ENCODE results near the gene CCDC97. TPM values are rescaled to one million over a fixed set of nuclear protein-coding genes. Genes with fewer than 3 reads are reported as not detected.

Gene CCDC97
- total and polyA plus RNA-seq, 2 experiments from 2014 or later, result 15.1 to 24.4 TPM

DNA sequence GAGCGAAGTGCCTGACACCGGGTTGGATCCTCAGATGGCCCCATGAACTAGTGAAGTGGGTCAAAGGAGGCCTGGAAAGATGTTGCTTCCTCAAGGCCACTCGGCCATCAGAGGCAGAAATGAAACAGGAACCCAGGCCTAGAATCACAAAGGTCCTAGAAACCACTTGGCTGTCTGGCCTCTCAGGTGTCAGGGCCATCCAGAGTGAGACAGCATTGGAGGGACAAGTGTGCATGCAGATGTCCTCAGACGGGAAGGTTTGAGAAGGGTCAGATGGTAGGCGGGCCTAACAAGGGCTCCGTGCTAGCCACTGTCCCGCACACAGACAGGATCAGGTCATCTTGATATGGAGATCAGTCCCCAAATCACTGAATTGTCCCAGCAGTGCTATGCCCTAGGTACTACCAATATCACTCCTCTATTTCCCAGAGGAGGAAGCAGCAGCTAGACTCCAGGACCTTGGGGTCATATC lies 14.3 kb downstream of the CCDC97 start:
- DNase-seq (ENCODE audit: low spot score), result no peak
- Histone ChIP-seq H2AFZ (no peak overlapping the region), H3K9me2 (replicated peaks; ENCODE audit: insufficient read depth) (no peaks in the 10 kb centered on the region), H3K4me3 (no peak overlapping the region), H3K27me3 (no peaks in the 10 kb centered on the region), H3K9me3 (ENCODE audit: low read depth) (no peaks in the 10 kb centered on the region), H3K4me1 (ENCODE audit: insufficient read depth) (peaks cover 70% of the 10 kb centered on the region), H3K79me2 (no peaks in the 10 kb centered on the region), H3K36me3 (replicated peaks; ENCODE audit: insufficient read depth, low read depth) (no peaks in the 10 kb centered on the region), H3K4me2 (peak overlapping the region; percentile 82), H3K27ac (peak overlapping the region; percentile 100), H4K20me1 (ENCODE audit: insufficient read depth, poor library complexity, severe bottlenecking) (no peaks in the 10 kb centered on the region)
- 58% methylated on average over 7 of the region's 7 CpGs for WGBS (ENCODE audit: low lambda C conversion rate, missing lambda C conversion rate)
- TF ChIP-seq EZH2 (IDR thresholded peaks at IDR 0.05; ENCODE audit: borderline replicate concordance) (no peak), EZH2phosphoT487 (IDR thresholded peaks at IDR 0.05; ENCODE audit: low read depth, severe bottlenecking, unreplicated experiment) (no peak)
- TF ChIP-seq, protein P1, sequence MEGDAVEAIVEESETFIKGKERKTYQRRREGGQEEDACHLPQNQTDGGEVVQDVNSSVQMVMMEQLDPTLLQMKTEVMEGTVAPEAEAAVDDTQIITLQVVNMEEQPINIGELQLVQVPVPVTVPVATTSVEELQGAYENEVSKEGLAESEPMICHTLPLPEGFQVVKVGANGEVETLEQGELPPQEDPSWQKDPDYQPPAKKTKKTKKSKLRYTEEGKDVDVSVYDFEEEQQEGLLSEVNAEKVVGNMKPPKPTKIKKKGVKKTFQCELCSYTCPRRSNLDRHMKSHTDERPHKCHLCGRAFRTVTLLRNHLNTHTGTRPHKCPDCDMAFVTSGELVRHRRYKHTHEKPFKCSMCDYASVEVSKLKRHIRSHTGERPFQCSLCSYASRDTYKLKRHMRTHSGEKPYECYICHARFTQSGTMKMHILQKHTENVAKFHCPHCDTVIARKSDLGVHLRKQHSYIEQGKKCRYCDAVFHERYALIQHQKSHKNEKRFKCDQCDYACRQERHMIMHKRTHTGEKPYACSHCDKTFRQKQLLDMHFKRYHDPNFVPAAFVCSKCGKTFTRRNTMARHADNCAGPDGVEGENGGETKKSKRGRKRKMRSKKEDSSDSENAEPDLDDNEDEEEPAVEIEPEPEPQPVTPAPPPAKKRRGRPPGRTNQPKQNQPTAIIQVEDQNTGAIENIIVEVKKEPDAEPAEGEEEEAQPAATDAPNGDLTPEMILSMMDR (IDR thresholded peaks at IDR 0.05; ENCODE audit: poor library complexity), result no peak

DNA sequence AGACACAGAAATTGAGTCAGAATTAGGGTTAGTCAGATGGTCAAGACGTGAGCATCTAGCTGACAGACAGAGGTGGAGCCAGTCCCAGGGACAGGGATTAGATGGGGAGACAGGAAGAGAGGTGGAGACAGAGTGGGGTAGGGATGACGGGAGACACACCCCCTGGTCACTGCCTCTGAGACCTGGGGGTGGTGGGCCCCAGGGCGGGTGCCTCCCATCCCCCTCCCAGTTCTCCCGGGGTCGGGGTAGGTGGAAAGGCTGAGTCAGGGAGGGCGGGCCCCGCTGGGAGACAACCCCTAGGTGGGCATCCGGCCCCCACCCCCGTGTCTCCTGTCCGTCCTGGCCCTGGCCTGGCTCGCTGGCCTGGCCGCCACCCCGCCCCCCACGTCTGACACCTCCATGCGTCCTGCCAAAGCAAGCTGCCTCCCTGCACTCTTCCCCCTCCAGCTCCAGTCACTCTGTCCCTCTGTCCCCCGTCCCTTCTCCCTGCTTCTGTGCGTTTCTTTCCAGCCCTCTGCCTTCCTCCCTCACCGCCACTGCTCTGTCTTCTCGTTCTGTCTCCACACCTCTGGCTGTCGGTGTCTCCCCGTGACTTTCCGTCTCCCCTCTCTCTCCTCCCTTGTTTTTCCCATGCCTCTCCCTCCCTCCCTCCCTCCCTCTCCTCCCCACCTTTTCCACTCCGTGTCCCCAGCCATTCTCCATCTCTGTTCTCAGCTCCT lies 15.1 kb downstream of the CCDC97 start:
- peak; percentile 80 for DNase-seq (ENCODE audit: low spot score)
- H3K4me2 ChIP-seq, result peak overlapping the region; percentile 82

DNA sequence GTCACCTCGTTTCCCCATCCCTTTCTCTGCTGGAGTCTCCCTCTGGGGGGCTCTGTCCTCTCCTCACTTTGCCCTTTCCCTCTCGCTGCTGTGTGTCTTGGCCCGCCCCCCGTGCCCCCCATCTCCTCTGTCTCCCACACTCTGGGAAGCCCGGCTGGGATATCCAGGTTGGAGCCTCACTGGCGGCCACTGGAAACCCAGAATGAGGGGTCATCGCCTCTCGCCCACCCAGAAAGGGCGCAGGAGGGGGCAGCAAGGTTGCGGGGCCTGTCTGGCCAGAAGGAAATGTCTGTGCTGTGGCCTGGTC lies 15.6 kb downstream of the CCDC97 start:
- H3K4me2 ChIP-seq, result peak overlapping the region; percentile 82
- H3K4me1 ChIP-seq (ENCODE audit: insufficient read depth), result peaks cover 70% of the 10 kb centered on the region
- no peaks in the 10 kb centered on the region for H3K27me3 ChIP-seq
- H3K4me3 ChIP-seq, result peak overlapping the region; percentile 10
- no peak overlapping the region for H2AFZ ChIP-seq
- H4K20me1 ChIP-seq (ENCODE audit: insufficient read depth, poor library complexity, severe bottlenecking), result no peaks in the 10 kb centered on the region
- DNase-seq (ENCODE audit: low spot score), result no peak
- 4% methylated on average over 10 of the region's 10 CpGs for WGBS (ENCODE audit: low lambda C conversion rate, missing lambda C conversion rate)
- TF ChIP-seq EZH2phosphoT487 (IDR thresholded peaks at IDR 0.05; ENCODE audit: low read depth, severe bottlenecking, unreplicated experiment) (no peak), EZH2 (IDR thresholded peaks at IDR 0.05; ENCODE audit: borderline replicate concordance) (no peak)
- TF ChIP-seq, protein P1 (IDR thresholded peaks at IDR 0.05; ENCODE audit: poor library complexity), result no peak
- no peaks in the 10 kb centered on the region for H3K9me2 ChIP-seq (replicated peaks; ENCODE audit: insufficient read depth)
- H3K36me3 ChIP-seq (replicated peaks; ENCODE audit: insufficient read depth, low read depth), result no peaks in the 10 kb centered on the region
- H3K79me2 ChIP-seq, result no peaks in the 10 kb centered on the region
- H3K27ac ChIP-seq, result peak overlapping the region; percentile 100
- H3K9me3 ChIP-seq (ENCODE audit: low read depth), result no peaks in the 10 kb centered on the region

More for the DNA sequence above, 15.1 kb downstream of the CCDC97 start:
- peak overlapping the region; percentile 100 for H3K27ac ChIP-seq
- H3K9me3 ChIP-seq (ENCODE audit: low read depth), result no peaks in the 10 kb centered on the region
- TF ChIP-seq EZH2phosphoT487 (IDR thresholded peaks at IDR 0.05; ENCODE audit: low read depth, severe bottlenecking, unreplicated experiment) (no peak), EZH2 (IDR thresholded peaks at IDR 0.05; ENCODE audit: borderline replicate concordance) (no peak)
- TF ChIP-seq, protein P1 (IDR thresholded peaks at IDR 0.05; ENCODE audit: poor library complexity), result no peak
- no peaks in the 10 kb centered on the region for H3K9me2 ChIP-seq (replicated peaks; ENCODE audit: insufficient read depth)
- 6% methylated on average over 5 of the region's 23 CpGs for WGBS (ENCODE audit: low lambda C conversion rate, missing lambda C conversion rate)
- H3K36me3 ChIP-seq (replicated peaks; ENCODE audit: insufficient read depth, low read depth), result no peaks in the 10 kb centered on the region
- H2AFZ ChIP-seq, result no peak overlapping the region
- peaks cover 70% of the 10 kb centered on the region for H3K4me1 ChIP-seq (ENCODE audit: insufficient read depth)
- no peaks in the 10 kb centered on the region for H3K27me3 ChIP-seq
- no peaks in the 10 kb centered on the region for H4K20me1 ChIP-seq (ENCODE audit: insufficient read depth, poor library complexity, severe bottlenecking)
- no peaks in the 10 kb centered on the region for H3K79me2 ChIP-seq
- peak overlapping the region; percentile 10 for H3K4me3 ChIP-seq

Data from hepatocyte (in vitro differentiated cells).